HEK293 (cell line): ENCODE data around the gene CBX8.

Experiments
- GLIS2 ChIP-seq: fragments of 450-650 bp; formaldehyde crosslinking; IDR thresholded peaks from 2 replicates; pipeline ENCODE4 v1.5.1; 2016; ENCODE audit warnings: missing biosample characterization, missing genetic modification characterization
- IKZF3 ChIP-seq: fragments of 450-650 bp; IDR thresholded peaks from 2 replicates; pipeline ENCODE4 v1.5.0; 2018; ENCODE audit warnings: missing biosample characterization, mild to moderate bottlenecking, missing genetic modification characterization, moderate library complexity
- KLF8 ChIP-seq: fragments of 450-650 bp; formaldehyde crosslinking; IDR thresholded peaks from 2 replicates; pipeline ENCODE4 v1.5.1; 2016; ENCODE audit warnings: missing biosample characterization, missing genetic modification characterization
- PRDM1 ChIP-seq: fragments of 450-650 bp; formaldehyde crosslinking; IDR thresholded peaks from 2 replicates; pipeline ENCODE4; 2016; ENCODE audit warnings: missing biosample characterization, missing genetic modification characterization
- ZBTB17 ChIP-seq: fragments of 450-650 bp; formaldehyde crosslinking; IDR thresholded peaks from 2 replicates; pipeline ENCODE4 v1.5.1; 2016; ENCODE audit warnings: missing biosample characterization, missing genetic modification characterization
- ZBTB8A ChIP-seq: fragments of 450-650 bp; formaldehyde crosslinking; IDR thresholded peaks from 2 replicates; pipeline ENCODE4 v1.5.1; 2016; ENCODE audit warnings: missing biosample characterization, missing genetic modification characterization
- ZFP3 ChIP-seq: fragments of 450-650 bp; formaldehyde crosslinking; IDR thresholded peaks from 2 replicates; pipeline ENCODE4 v1.5.1; 2016; ENCODE audit warnings: low read depth, missing biosample characterization, missing genetic modification characterization
- ZFP69B ChIP-seq: fragments of 450-650 bp; formaldehyde crosslinking; IDR thresholded peaks from 2 replicates; pipeline ENCODE4 v1.5.1; 2016; ENCODE audit warnings: missing biosample characterization, missing genetic modification characterization
- ZNF121 ChIP-seq: fragments of 450-650 bp; formaldehyde crosslinking; IDR thresholded peaks from 2 replicates; pipeline ENCODE4 v1.5.1; 2016; ENCODE audit warnings: missing biosample characterization, missing genetic modification characterization
- ZNF274 ChIP-seq, 2 experiments: fragments of 200-500 bp in 1 of 2; fragments of 450-650 bp in 1 of 2; sonication (Bioruptor generic) in 1 of 2; formaldehyde crosslinking in 1 of 2; IDR thresholded peaks; 2 replicates each; pipeline versions ENCODE4 v1.5.1 to v1.6.1; 2014 to 2016; ENCODE audit warnings: borderline replicate concordance in 1 of 2, inconsistent platforms in 1 of 2, low read length in 1 of 2, missing biosample characterization in 1 of 2, missing genetic modification characterization in 1 of 2
- ZNF341 ChIP-seq: fragments of 450-650 bp; formaldehyde crosslinking; IDR thresholded peaks from 2 replicates; pipeline ENCODE4; 2016; ENCODE audit warnings: low read depth, missing biosample characterization, missing genetic modification characterization
- ZNF600 ChIP-seq: fragments of 450-650 bp; formaldehyde crosslinking; IDR thresholded peaks from 2 replicates; pipeline ENCODE4 v1.5.1; 2016; ENCODE audit warnings: missing biosample characterization, missing genetic modification characterization
- ZNF658 ChIP-seq: fragments of 450-650 bp; formaldehyde crosslinking; IDR thresholded peaks from 2 replicates; pipeline ENCODE4; 2016; ENCODE audit warnings: missing biosample characterization, missing genetic modification characterization
- ZSCAN16 ChIP-seq: fragments of 450-650 bp; formaldehyde crosslinking; IDR thresholded peaks from 2 replicates; pipeline ENCODE4 v1.5.1; 2016; ENCODE audit warnings: missing biosample characterization, missing genetic modification characterization
- TF ChIP-seq, protein P1 (sequence below): fragments of 450-650 bp; formaldehyde crosslinking; optimal IDR thresholded peaks from 2 replicates; pipeline ENCODE3; 2016; ENCODE audit warnings: missing biosample characterization, mild to moderate bottlenecking, missing genetic modification characterization
- TF ChIP-seq, protein P2 (sequence below): fragments of 450-650 bp; formaldehyde crosslinking; IDR thresholded peaks from 2 replicates; pipeline ENCODE4 v1.5.1; 2016; ENCODE audit warnings: missing biosample characterization, missing genetic modification characterization
- TF ChIP-seq, protein P3 (sequence below): fragments of 450-650 bp; formaldehyde crosslinking; IDR thresholded peaks from 2 replicates; pipeline ENCODE4 v1.5.1; 2016; ENCODE audit warnings: missing biosample characterization, missing genetic modification characterization
- TF ChIP-seq, protein P4 (sequence below): fragments of 450-650 bp; formaldehyde crosslinking; IDR thresholded peaks from 2 replicates; pipeline ENCODE4 v1.5.1; 2016; ENCODE audit warnings: missing biosample characterization, missing genetic modification characterization

The CBX8 gene

DNA sequence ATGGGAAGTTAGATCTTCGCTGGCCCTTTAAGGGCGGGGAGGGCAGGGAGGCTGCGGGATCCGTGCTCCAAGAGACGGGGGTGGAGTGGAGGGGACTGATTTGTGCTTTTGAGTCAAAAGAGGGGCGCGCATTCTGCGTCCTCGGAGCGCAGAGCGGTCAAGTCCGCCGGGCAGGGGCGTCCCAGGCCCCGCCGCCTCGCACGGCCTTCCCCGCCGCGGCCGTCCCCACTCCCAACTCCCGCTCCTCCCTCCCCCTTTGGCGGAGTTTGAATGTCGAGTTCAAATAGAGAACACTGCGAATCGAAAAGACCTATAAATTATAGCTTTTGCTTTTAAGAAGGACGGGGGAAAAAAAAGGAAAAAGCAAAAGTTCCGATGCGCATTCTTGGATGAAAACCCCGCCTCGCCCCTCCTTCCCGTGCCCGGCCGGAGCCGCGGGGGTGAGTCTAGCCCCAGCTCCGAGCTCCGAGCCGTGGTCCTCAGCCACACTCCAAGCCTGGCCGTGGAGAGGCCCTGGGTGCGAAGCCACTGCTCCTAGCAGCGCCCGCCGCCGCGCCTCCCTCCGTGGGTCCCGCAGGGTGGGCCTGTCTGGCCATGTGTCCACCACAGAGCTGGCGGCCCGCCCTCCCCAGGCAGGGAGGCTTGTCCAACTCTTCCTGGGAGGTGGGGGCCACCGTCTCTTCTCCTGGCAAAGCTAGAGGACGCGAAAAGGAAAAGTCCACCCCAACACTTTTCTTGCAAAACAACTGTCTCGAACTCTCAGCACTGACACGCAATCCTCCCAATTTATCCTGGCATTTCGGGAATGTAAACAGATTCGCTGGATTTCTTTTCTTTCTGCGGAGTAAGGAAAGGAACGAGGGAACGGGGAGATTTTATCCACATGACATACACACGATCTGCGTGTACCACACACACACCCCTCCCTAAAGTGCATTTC is 3.6 kb downstream of the CBX8 start (continued):
- TF ChIP-seq, protein P1, sequence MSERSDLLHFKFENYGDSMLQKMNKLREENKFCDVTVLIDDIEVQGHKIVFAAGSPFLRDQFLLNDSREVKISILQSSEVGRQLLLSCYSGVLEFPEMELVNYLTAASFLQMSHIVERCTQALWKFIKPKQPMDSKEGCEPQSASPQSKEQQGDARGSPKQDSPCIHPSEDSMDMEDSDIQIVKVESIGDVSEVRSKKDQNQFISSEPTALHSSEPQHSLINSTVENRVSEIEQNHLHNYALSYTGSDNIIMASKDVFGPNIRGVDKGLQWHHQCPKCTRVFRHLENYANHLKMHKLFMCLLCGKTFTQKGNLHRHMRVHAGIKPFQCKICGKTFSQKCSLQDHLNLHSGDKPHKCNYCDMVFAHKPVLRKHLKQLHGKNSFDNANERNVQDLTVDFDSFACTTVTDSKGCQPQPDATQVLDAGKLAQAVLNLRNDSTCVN (tag by site-specific recombination), result peak; percentile 42
- TF ChIP-seq ZFP3 (tag by site-specific recombination) (no peak), ZFP69B (tag by site-specific recombination) (peak; percentile 57; the same call in 1 of the 2 replicates), GLIS2 (tag by site-specific recombination) (0 out of 2 replicates have a peak, but pooled peaks have one; percentile 12), ZNF121 (peak; percentile 74; the same call in 1 of the 2 replicates), ZNF658 (no peak), ZBTB17 (tag by site-specific recombination) (peak; percentile 23; the same call in 1 of the 2 replicates), PRDM1 (tag by site-specific recombination) (peak; percentile 62; the same call in 1 of the 2 replicates), ZNF600 (tag by site-specific recombination) (peak; percentile 89), ZSCAN16 (peak; percentile 80), ZBTB8A (tag by site-specific recombination) (0 out of 2 replicates have a peak, but pooled peaks have one; percentile 23), ZNF341 (tag by site-specific recombination) (peak; percentile 62), IKZF3 (tag by site-specific recombination) (peak; percentile 77), KLF8 (tag by site-specific recombination) (no peak), ZNF274 (IDR thresholded peaks at IDR 0.05; ENCODE audit: low read length) (no peak), ZNF274 (tag by site-specific recombination; IDR thresholded peaks at IDR 0.05; ENCODE audit: borderline replicate concordance) (no peak)
- TF ChIP-seq, protein P2, sequence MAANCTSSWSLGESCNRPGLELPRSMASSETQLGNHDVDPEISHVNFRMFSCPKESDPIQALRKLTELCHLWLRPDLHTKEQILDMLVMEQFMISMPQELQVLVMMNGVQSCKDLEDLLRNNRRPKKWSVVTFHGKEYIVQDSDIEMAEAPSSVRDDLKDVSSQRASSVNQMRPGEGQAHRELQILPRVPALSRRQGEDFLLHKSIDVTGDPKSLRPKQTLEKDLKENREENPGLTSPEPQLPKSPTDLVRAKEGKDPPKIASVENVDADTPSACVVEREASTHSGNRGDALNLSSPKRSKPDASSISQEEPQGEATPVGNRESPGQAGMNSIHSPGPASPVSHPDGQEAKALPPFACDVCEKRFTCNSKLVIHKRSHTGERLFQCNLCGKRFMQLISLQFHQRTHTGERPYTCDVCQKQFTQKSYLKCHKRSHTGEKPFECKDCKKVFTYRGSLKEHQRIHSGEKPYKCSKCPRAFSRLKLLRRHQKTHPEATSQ (tag by site-specific recombination), result no peak
- TF ChIP-seq, protein P3, sequence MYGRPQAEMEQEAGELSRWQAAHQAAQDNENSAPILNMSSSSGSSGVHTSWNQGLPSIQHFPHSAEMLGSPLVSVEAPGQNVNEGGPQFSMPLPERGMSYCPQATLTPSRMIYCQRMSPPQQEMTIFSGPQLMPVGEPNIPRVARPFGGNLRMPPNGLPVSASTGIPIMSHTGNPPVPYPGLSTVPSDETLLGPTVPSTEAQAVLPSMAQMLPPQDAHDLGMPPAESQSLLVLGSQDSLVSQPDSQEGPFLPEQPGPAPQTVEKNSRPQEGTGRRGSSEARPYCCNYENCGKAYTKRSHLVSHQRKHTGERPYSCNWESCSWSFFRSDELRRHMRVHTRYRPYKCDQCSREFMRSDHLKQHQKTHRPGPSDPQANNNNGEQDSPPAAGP (tag by site-specific recombination), result peak; percentile 27; the same call in 1 of the 2 replicates
- TF ChIP-seq, protein P4, sequence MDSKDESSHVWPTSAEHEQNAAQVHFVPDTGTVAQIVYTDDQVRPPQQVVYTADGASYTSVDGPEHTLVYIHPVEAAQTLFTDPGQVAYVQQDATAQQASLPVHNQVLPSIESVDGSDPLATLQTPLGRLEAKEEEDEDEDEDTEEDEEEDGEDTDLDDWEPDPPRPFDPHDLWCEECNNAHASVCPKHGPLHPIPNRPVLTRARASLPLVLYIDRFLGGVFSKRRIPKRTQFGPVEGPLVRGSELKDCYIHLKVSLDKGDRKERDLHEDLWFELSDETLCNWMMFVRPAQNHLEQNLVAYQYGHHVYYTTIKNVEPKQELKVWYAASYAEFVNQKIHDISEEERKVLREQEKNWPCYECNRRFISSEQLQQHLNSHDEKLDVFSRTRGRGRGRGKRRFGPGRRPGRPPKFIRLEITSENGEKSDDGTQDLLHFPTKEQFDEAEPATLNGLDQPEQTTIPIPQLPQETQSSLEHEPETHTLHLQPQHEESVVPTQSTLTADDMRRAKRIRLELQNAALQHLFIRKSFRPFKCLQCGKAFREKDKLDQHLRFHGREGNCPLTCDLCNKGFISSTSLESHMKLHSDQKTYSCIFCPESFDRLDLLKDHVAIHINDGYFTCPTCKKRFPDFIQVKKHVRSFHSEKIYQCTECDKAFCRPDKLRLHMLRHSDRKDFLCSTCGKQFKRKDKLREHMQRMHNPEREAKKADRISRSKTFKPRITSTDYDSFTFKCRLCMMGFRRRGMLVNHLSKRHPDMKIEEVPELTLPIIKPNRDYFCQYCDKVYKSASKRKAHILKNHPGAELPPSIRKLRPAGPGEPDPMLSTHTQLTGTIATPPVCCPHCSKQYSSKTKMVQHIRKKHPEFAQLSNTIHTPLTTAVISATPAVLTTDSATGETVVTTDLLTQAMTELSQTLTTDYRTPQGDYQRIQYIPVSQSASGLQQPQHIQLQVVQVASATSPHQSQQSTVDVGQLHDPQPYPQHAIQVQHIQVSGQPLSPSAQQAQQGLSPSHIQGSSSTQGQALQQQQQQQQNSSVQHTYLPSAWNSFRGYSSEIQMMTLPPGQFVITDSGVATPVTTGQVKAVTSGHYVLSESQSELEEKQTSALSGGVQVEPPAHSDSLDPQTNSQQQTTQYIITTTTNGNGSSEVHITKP (tag by site-specific recombination), result peak; percentile 84
